CD8-positive, alpha-beta memory T cell (primary cell): ENCODE results near the gene SMIM17. TPM values are rescaled to one million over a fixed set of nuclear protein-coding genes. Genes with fewer than 3 reads are reported as not detected.

Experiments
- CTCF ChIA-PET: fragments of 350-600 bp; sonication (Branson Sonifier 250); formaldehyde crosslinking; loops from one replicate; lab custom pipeline; 2021; ENCODE audit warnings: antibody characterized with exemption; lab: Charles Lee
- POLR2A ChIA-PET: fragments of 350-600 bp; sonication (Branson Sonifier 250); formaldehyde crosslinking; loops from one replicate; lab custom pipeline; 2021; ENCODE audit warnings: antibody characterized with exemption; lab: Charles Lee
- DNase-seq, 5 donors: peaks; one replicate each; pipeline versions ENCODE4 v3.0.0 to v3.0.0-alpha.2; 2020 to 2022; ENCODE audit warnings: mixed read lengths in 1 of 5
- H3K27ac ChIP-seq: one replicate; pipeline ENCODE4 v1.7.0; 2013; ENCODE audit warnings: low read depth, mild to moderate bottlenecking, low read length, moderate library complexity
- H3K27me3 ChIP-seq: 2 replicates; pipeline ENCODE4 v1.7.0; 2013; ENCODE audit warnings: low read length, mild to moderate bottlenecking; ENCODE audit not compliant: insufficient read depth, poor library complexity, severe bottlenecking
- H3K36me3 ChIP-seq: 2 replicates; pipeline ENCODE4 v1.7.0; 2013; ENCODE audit warnings: mild to moderate bottlenecking, low read length, moderate library complexity; ENCODE audit not compliant: insufficient read depth
- H3K4me1 ChIP-seq: 2 replicates; pipeline ENCODE4 v1.7.0; 2013; ENCODE audit warnings: mild to moderate bottlenecking, low read length, moderate library complexity; ENCODE audit not compliant: insufficient read depth
- H3K4me3 ChIP-seq: 2 replicates; pipeline ENCODE4 v1.7.0; 2013; ENCODE audit warnings: mild to moderate bottlenecking, low read length
- H3K9me3 ChIP-seq: 2 replicates; pipeline ENCODE4 v1.7.0; 2013; ENCODE audit warnings: mild to moderate bottlenecking, low read length
- H3K27ac Mint-ChIP-seq, 8 donors: one replicate each; pipeline ENCODE4 v1.8.0; 2020 to 2021; ENCODE audit warnings: mixed read lengths in 8 of 8, mild to moderate bottlenecking in 6 of 8, inconsistent platforms in 3 of 8, moderate library complexity in 3 of 8
- H3K27me3 Mint-ChIP-seq, 2 donors: one replicate each; pipeline ENCODE4 v1.8.0; 2020 to 2021; ENCODE audit warnings: mixed read lengths in 2 of 2, mild to moderate bottlenecking in 1 of 2, moderate library complexity in 1 of 2
- H3K36me3 Mint-ChIP-seq, 3 donors: one replicate each; pipeline ENCODE4 v1.8.0; 2020 to 2021; ENCODE audit warnings: mixed read lengths in 3 of 3, inconsistent platforms in 1 of 3, mild to moderate bottlenecking in 1 of 3
- H3K4me1 Mint-ChIP-seq, 3 donors: one replicate each; pipeline ENCODE4 v1.8.0; 2020 to 2021; ENCODE audit warnings: mixed read lengths in 3 of 3, inconsistent platforms in 1 of 3, mild to moderate bottlenecking in 1 of 3
- H3K4me3 Mint-ChIP-seq, 7 donors: one replicate each; pipeline ENCODE4 v1.8.0; 2020 to 2021; ENCODE audit warnings: mixed read lengths in 7 of 7, mild to moderate bottlenecking in 6 of 7, moderate library complexity in 4 of 7, inconsistent platforms in 2 of 7
- H3K9me3 Mint-ChIP-seq, 5 donors: one replicate each; pipeline ENCODE4 v1.8.0; 2020 to 2022; ENCODE audit warnings: mixed read lengths in 5 of 5, mild to moderate bottlenecking in 3 of 5, moderate library complexity in 2 of 5, inconsistent platforms in 1 of 5
- polyA plus RNA-seq: library from polyadenylated mRNA; unstranded; fragments of 300-500 nt; fragmentation: Illumina TruSeq; gene quantifications from one replicate; pipeline ENCODE4 v1.2.3, GENCODE V29; 2021
- total RNA-seq, 2 experiments: library from RNA; stranded (reverse); gene quantifications; one replicate each; pipeline ENCODE4 v1.2.3, GENCODE V29; 2021

The SMIM17 gene
- total and polyA plus RNA-seq, 3 experiments from 2014 or later = not detected

GRCh38 chr19:56661248-56661647, 18.3 kb downstream of the SMIM17 start:
- CTCF ChIA-PET = no interaction called here
- Histone ChIP-seq H3K27ac (no peak overlapping the region), H3K36me3 (no peaks in the 10 kb centered on the region), H3K4me1 (no peaks in the 10 kb centered on the region), H3K9me3 (peaks cover 16% of the 10 kb centered on the region), H3K27me3 (no peaks in the 10 kb centered on the region), H3K4me3 (no peak overlapping the region)
- Mint-ChIP-seq H3K4me3 (no peak overlapping the region), H3K9me3 (peaks cover 14 to 70% (median 41%) of the 10 kb centered on the region in 5 donors), H3K27ac (no peak overlapping the region), H3K36me3 (peaks cover 6 to 18% (median 7%) of the 10 kb centered on the region in 3 donors), H3K27me3 (no peaks in the 10 kb centered on the region), H3K4me1 (no peaks in the 10 kb centered on the region)
- POLR2A ChIA-PET = no interaction called here
- no peak for DNase-seq

GRCh38 chr19:56663931-56664500, 21.1 kb downstream of the SMIM17 start:
- no peak overlapping the region for H3K4me3 ChIP-seq
- Mint-ChIP-seq H3K9me3 (peaks cover 6 to 66% (median 38%) of the 10 kb centered on the region in 5 donors), H3K27me3 (peaks cover 0 to 6% of the 10 kb centered on the region in 2 donors), H3K27ac (no peak overlapping the region), H3K36me3 (peaks cover 3 to 19% (median 11%) of the 10 kb centered on the region in 3 donors), H3K4me3 (no peak overlapping the region), H3K4me1 (peaks cover 0 to 7% (median 0%) of the 10 kb centered on the region in 3 donors)
- no peaks in the 10 kb centered on the region for H3K36me3 ChIP-seq
- no peak overlapping the region for H3K27ac ChIP-seq
- DNase-seq = no peak
- ChIA-PET POLR2A (no interaction called here), CTCF (no interaction called here)
- no peaks in the 10 kb centered on the region for H3K27me3 ChIP-seq
- H3K4me1 ChIP-seq = no peaks in the 10 kb centered on the region
- peaks cover 21% of the 10 kb centered on the region for H3K9me3 ChIP-seq

- H3K27me3 ChIP-seq = no peaks in the 10 kb centered on the region
- no peaks in the 10 kb centered on the region for H3K4me1 ChIP-seq
- H3K27ac ChIP-seq = no peak overlapping the region
- H3K9me3 ChIP-seq = peaks cover 21% of the 10 kb centered on the region
- peaks cover 0 to 9% (median 0%) of the 10 kb centered on the region in 3 donors for H3K4me1 Mint-ChIP-seq
- H3K36me3 Mint-ChIP-seq = peaks cover 1 to 19% (median 11%) of the 10 kb centered on the region in 3 donors
- H3K36me3 ChIP-seq = no peaks in the 10 kb centered on the region
- H3K4me3 ChIP-seq = no peak overlapping the region
- H3K9me3 Mint-ChIP-seq = peaks cover 6 to 61% (median 36%) of the 10 kb centered on the region in 5 donors
- H3K27me3 Mint-ChIP-seq = peaks cover 0 to 6% of the 10 kb centered on the region in 2 donors
- no peak overlapping the region for H3K27ac Mint-ChIP-seq
- no peak overlapping the region for H3K4me3 Mint-ChIP-seq
- no peak for DNase-seq
- CTCF ChIA-PET = no interaction called here
- POLR2A ChIA-PET = no interaction called here
Observed at GRCh38 chr19:56664511-56664910, 21.6 kb downstream of the SMIM17 start.

GRCh38 chr19:56667311-56667870, 24.4 kb downstream of the SMIM17 start:
- H3K27ac Mint-ChIP-seq = peak overlapping the region in 1 of 8 donors; percentile 74
- Histone ChIP-seq H3K27me3 (no peaks in the 10 kb centered on the region), H3K27ac (no peak overlapping the region), H3K4me1 (peaks cover 5% of the 10 kb centered on the region), H3K9me3 (peaks cover 9% of the 10 kb centered on the region), H3K4me3 (no peak overlapping the region), H3K36me3 (no peaks in the 10 kb centered on the region)
- CTCF ChIA-PET = no interaction called here
- peaks cover 1 to 50% (median 33%) of the 10 kb centered on the region in 5 donors for H3K9me3 Mint-ChIP-seq
- peaks cover 4 to 8% of the 10 kb centered on the region in 2 donors for H3K27me3 Mint-ChIP-seq
- DNase-seq = no peak
- H3K36me3 Mint-ChIP-seq = peaks cover 0 to 17% (median 6%) of the 10 kb centered on the region in 3 donors
- H3K4me1 Mint-ChIP-seq = peaks cover 7 to 21% (median 8%) of the 10 kb centered on the region in 3 donors
- POLR2A ChIA-PET = no interaction called here
- H3K4me3 Mint-ChIP-seq = no peak overlapping the region

GRCh38 chr19:56668676-56669075, 25.7 kb downstream of the SMIM17 start:
- Mint-ChIP-seq H3K27ac (no peak overlapping the region), H3K4me3 (no peak overlapping the region), H3K9me3 (peaks cover 0 to 40% (median 27%) of the 10 kb centered on the region in 5 donors), H3K27me3 (peaks cover 4 to 8% of the 10 kb centered on the region in 2 donors), H3K36me3 (peaks cover 0 to 14% (median 4%) of the 10 kb centered on the region in 3 donors), H3K4me1 (peaks cover 7 to 21% (median 8%) of the 10 kb centered on the region in 3 donors)
- Histone ChIP-seq H3K27ac (no peak overlapping the region), H3K4me3 (no peak overlapping the region), H3K9me3 (peaks cover 9% of the 10 kb centered on the region), H3K27me3 (no peaks in the 10 kb centered on the region), H3K36me3 (no peaks in the 10 kb centered on the region), H3K4me1 (peaks cover 5% of the 10 kb centered on the region)
- ChIA-PET CTCF (no interaction called here), POLR2A (no interaction called here)
- no peak for DNase-seq

- Mint-ChIP-seq H3K36me3 (peaks cover 0 to 5% (median 4%) of the 10 kb centered on the region in 3 donors), H3K4me1 (peaks cover 7 to 21% (median 8%) of the 10 kb centered on the region in 3 donors), H3K4me3 (peak overlapping the region in 6 of 7 donors; percentile 59 to 89 (median 85)), H3K27me3 (peaks cover 4 to 8% of the 10 kb centered on the region in 2 donors), H3K27ac (peak overlapping the region in 1 of 8 donors; percentile 63), H3K9me3 (peaks cover 0 to 38% (median 30%) of the 10 kb centered on the region in 5 donors)
- H3K36me3 ChIP-seq = no peaks in the 10 kb centered on the region
- H3K9me3 ChIP-seq = peaks cover 5% of the 10 kb centered on the region
- peaks cover 5% of the 10 kb centered on the region for H3K4me1 ChIP-seq
- H3K4me3 ChIP-seq = peak overlapping the region; percentile 40
- no peak for DNase-seq
- ChIA-PET POLR2A (no interaction called here), CTCF (no interaction called here)
- H3K27me3 ChIP-seq = no peaks in the 10 kb centered on the region
- H3K27ac ChIP-seq = no peak overlapping the region
Observed at GRCh38 chr19:56670401-56670960, 27.5 kb downstream of the SMIM17 start.

GRCh38 chr19:56670961-56671612, 28.1 kb downstream of the SMIM17 start:
- Histone ChIP-seq H3K4me3 (peak overlapping the region; percentile 40), H3K9me3 (peaks cover 5% of the 10 kb centered on the region), H3K27me3 (no peaks in the 10 kb centered on the region), H3K27ac (no peak overlapping the region), H3K36me3 (no peaks in the 10 kb centered on the region), H3K4me1 (peaks cover 5% of the 10 kb centered on the region)
- Mint-ChIP-seq H3K4me1 (peaks cover 7 to 21% (median 8%) of the 10 kb centered on the region in 3 donors), H3K4me3 (peak overlapping the region; percentile 10 to 89 (median 86)), H3K27ac (peak overlapping the region in 5 of 8 donors; percentile 65 to 87 (median 71)), H3K36me3 (peaks cover 0 to 4% (median 3%) of the 10 kb centered on the region in 3 donors), H3K27me3 (peaks cover 4 to 8% of the 10 kb centered on the region in 2 donors), H3K9me3 (peaks cover 0 to 33% (median 28%) of the 10 kb centered on the region in 5 donors)
- DNase-seq = no peak
- ChIA-PET CTCF (no interaction called here), POLR2A (no interaction called here)
